ENCODE data around the gene IRS2.

GRCh38 chr13:109816112-109816807 is 29.9 kb upstream of the IRS2 start:
- TF ChIP-seq POLR2AphosphoS5 (IDR thresholded peaks at IDR 0.05; ENCODE audit: low read depth, low read length), result no peak
- no peak for TF ChIP-seq CTCF (IDR thresholded peaks at IDR 0.05 in 2 of 3, conservative IDR thresholded peaks at IDR 0.05 in 1 of 3; ENCODE audit: borderline replicate concordance in 1 of 3, insufficient read depth in 1 of 3, low read depth in 2 of 3, low read length in 2 of 3)
- TF ChIP-seq SIN3A (IDR thresholded peaks at IDR 0.05; ENCODE audit: low read depth), result no peak
- no peak for TF ChIP-seq YY1 (IDR thresholded peaks at IDR 0.05; ENCODE audit: extremely low read depth, insufficient replicate concordance, low read depth, low read length)
- TF ChIP-seq, protein P1, sequence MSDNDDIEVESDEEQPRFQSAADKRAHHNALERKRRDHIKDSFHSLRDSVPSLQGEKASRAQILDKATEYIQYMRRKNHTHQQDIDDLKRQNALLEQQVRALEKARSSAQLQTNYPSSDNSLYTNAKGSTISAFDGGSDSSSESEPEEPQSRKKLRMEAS (IDR thresholded peaks at IDR 0.05), result no peak
- no peak for TF ChIP-seq ZNF274 (IDR thresholded peaks at IDR 0.05; ENCODE audit: low read depth, low read length)
- no peak for TF ChIP-seq EZH2 (IDR thresholded peaks at IDR 0.05)
- TF ChIP-seq POLR2A (IDR thresholded peaks at IDR 0.05; ENCODE audit: borderline replicate concordance, extremely low read depth, insufficient read depth, insufficient read length), result no peak
- no peak for TF ChIP-seq RAD21 (IDR thresholded peaks at IDR 0.05; ENCODE audit: low read depth)
- no peak for TF ChIP-seq ELF1 (IDR thresholded peaks at IDR 0.05; ENCODE audit: borderline replicate concordance, low read depth)
- no peak for TF ChIP-seq EZH2phosphoT487 (IDR thresholded peaks at IDR 0.05; ENCODE audit: borderline replicate concordance)
